SK-N-SH treated with all-trans-retinoic acid at 6 μM for 48 hours (cell line): Measurements from ENCODE around the gene TBXAS1.

ENCODE experiments used
- ARNTL ChIP-seq: fragments of 450-650 bp; formaldehyde crosslinking; IDR thresholded peaks from 2 replicates; pipeline ENCODE4 v1.5.0; 2020; ENCODE audit warnings: low read depth, mild to moderate bottlenecking, moderate library complexity, borderline replicate concordance
- CREB5 ChIP-seq: fragments of 250-450 bp; sonication (Bioruptor Pico); IDR thresholded peaks from 2 replicates; pipeline ENCODE4 v1.5.1; 2020; ENCODE audit warnings: low read depth, mild to moderate bottlenecking, moderate library complexity
- ESRRG ChIP-seq: fragments of 250-450 bp; sonication (Bioruptor Pico); IDR thresholded peaks from 2 replicates; pipeline ENCODE4 v1.6.1; 2021; ENCODE audit warnings: mild to moderate bottlenecking
- PATZ1 ChIP-seq: fragments of 250-450 bp; sonication (Bioruptor Pico); IDR thresholded peaks from 2 replicates; pipeline ENCODE4 v1.8.0; 2020; ENCODE audit warnings: mild to moderate bottlenecking, moderate library complexity, borderline replicate concordance
- PPARA ChIP-seq: fragments of 250-450 bp; sonication (Bioruptor Pico); IDR thresholded peaks from 2 replicates; pipeline ENCODE4 v1.5.0; 2020; ENCODE audit warnings: mild to moderate bottlenecking, borderline replicate concordance
- SNAI2 ChIP-seq: fragments of 250-450 bp; sonication (Bioruptor Pico); IDR thresholded peaks from 2 replicates; pipeline ENCODE4 v1.5.0; 2020; ENCODE audit warnings: mild to moderate bottlenecking, moderate library complexity
- ZFP30 ChIP-seq: fragments of 450-650 bp; formaldehyde crosslinking; IDR thresholded peaks from 2 replicates; pipeline ENCODE4 v1.5.0; 2022; ENCODE audit warnings: mild to moderate bottlenecking, moderate library complexity
- ZNF565 ChIP-seq: fragments of 450-650 bp; formaldehyde crosslinking; conservative IDR thresholded peaks from 2 replicates; pipeline ENCODE4 v1.5.0; 2020; ENCODE audit warnings: low read depth, mild to moderate bottlenecking, moderate library complexity
- ZNF8 ChIP-seq: fragments of 450-650 bp; formaldehyde crosslinking; IDR thresholded peaks from 2 replicates; pipeline ENCODE4 v1.5.0; 2020; ENCODE audit warnings: mild to moderate bottlenecking, moderate library complexity

GRCh38 chr7:139940866-139941265 lies 111.8 kb downstream of the TBXAS1 start:
- no peak for TF ChIP-seq PATZ1 (CRISPR knock-in tag)
- no peak for TF ChIP-seq ZNF8 (CRISPR knock-in tag)
- TF ChIP-seq SNAI2 (CRISPR knock-in tag), result no peak
- no peak for TF ChIP-seq ESRRG
- TF ChIP-seq CREB5 (CRISPR knock-in tag), result no peak
- no peak for TF ChIP-seq ZFP30 (CRISPR knock-in tag)
- TF ChIP-seq PPARA (CRISPR knock-in tag), result no peak
- no peak for TF ChIP-seq ZNF565 (CRISPR knock-in tag)
- no peak for TF ChIP-seq ARNTL (CRISPR knock-in tag)
